ENCODE results near the gene RBM25. TPM values are rescaled to one million over a fixed set of nuclear protein-coding genes. Genes with fewer than 3 reads are reported as not detected.
A peak's percentile ranks its signal among the peaks of the same experiment; 100 is the strongest.

RBM25 gene
- total and polyA plus RNA-seq, 12 donors, result 13.5 to 51.4 (median 39.9) TPM

DNA sequence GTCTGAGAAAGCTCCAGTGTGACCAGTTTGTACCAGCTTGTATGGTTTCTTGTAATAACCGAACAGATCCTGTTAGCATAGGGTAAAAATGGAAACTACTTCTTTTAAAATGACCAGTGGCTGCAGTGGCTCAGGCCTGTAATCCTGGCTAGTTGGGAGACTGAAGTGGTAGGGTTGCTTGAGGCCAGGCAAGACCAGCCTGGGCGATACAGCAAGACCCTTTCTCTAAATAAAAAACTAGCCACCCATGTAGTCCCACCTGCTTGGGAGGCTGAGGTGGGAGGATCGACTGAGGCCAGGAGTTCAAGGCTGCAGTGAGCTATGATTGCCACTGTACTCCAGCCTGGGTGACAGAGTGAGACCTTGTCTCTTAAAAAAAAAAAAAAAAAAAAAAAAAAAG, 85.3 kb downstream of the RBM25 start:
- H3K27me3 ChIP-seq, result no peaks in the 10 kb centered on the region
- peaks cover 0 to 19% (median 8%) of the 10 kb centered on the region in 9 donors for H3K36me3 ChIP-seq
- ATAC-seq (peak in 1 of 8 donors; percentile 13), DNase-seq (no peak)
- WGBS, 2 donors, result 91 to 94% methylated on average over 3 of the region's 3 CpGs
- H3K9me3 ChIP-seq, result no peaks in the 10 kb centered on the region
- no peak overlapping the region for H3K27ac ChIP-seq
- intact Hi-C loops (cut with DNase I), result no loop called here
- no peak for TF ChIP-seq CTCF (IDR thresholded peaks at IDR 0.05)
- H3K4me1 ChIP-seq, result peaks cover 0 to 35% (median 9%) of the 10 kb centered on the region in 9 donors
- no peak overlapping the region for H3K4me3 ChIP-seq

- WGBS, 2 donors, result 96 to 97% methylated on average over 3 of the region's 3 CpGs
- Histone ChIP-seq H3K9me3 (no peaks in the 10 kb centered on the region), H3K27me3 (no peaks in the 10 kb centered on the region), H3K27ac (no peak overlapping the region), H3K36me3 (peaks cover 0 to 31% (median 22%) of the 10 kb centered on the region in 9 donors), H3K4me3 (no peak overlapping the region), H3K4me1 (peaks cover 0 to 26% (median 9%) of the 10 kb centered on the region in 9 donors)
- no peak for DNase-seq
- TF ChIP-seq CTCF (IDR thresholded peaks at IDR 0.05), result no peak
- no peak for ATAC-seq
- intact Hi-C loops (cut with DNase I), result no loop called here
Observed at GRCh38 chr14:73145371-73145770, 87.0 kb downstream of the RBM25 start.

GRCh38 chr14:73146111-73146510, 87.8 kb downstream of the RBM25 start:
- ATAC-seq (no peak), DNase-seq (no peak)
- peaks cover 0 to 19% (median 9%) of the 10 kb centered on the region in 9 donors for H3K4me1 ChIP-seq
- no peak overlapping the region for H3K4me3 ChIP-seq
- no peak for TF ChIP-seq CTCF (IDR thresholded peaks at IDR 0.05)
- WGBS, 2 donors, result 81 to 89% methylated on average over 3 of the region's 3 CpGs
- intact Hi-C loops (cut with DNase I), result no loop called here
- no peaks in the 10 kb centered on the region for H3K9me3 ChIP-seq
- H3K36me3 ChIP-seq, result peaks cover 0 to 38% (median 26%) of the 10 kb centered on the region in 9 donors
- H3K27me3 ChIP-seq, result no peaks in the 10 kb centered on the region
- H3K27ac ChIP-seq, result no peak overlapping the region

- intact Hi-C loops (cut with DNase I), result no loop called here
- Histone ChIP-seq H3K9me3 (no peaks in the 10 kb centered on the region), H3K36me3 (peaks cover 0 to 74% (median 37%) of the 10 kb centered on the region in 9 donors), H3K27me3 (no peaks in the 10 kb centered on the region), H3K27ac (no peak overlapping the region), H3K4me1 (peaks cover 0 to 5% (median 0%) of the 10 kb centered on the region in 9 donors), H3K4me3 (no peak overlapping the region)
- TF ChIP-seq CTCF (IDR thresholded peaks at IDR 0.05), result no peak
- WGBS, 2 donors, result 91 to 99% methylated on average over 2 of the region's 2 CpGs
- DNase-seq (no peak), ATAC-seq (no peak)
Observed at GRCh38 chr14:73149753-73150152, 91.4 kb downstream of the RBM25 start.
